ENCODE results near the gene FOXF1. TPM values are rescaled to one million over a fixed set of nuclear protein-coding genes. Genes with fewer than 3 reads are reported as not detected.
A peak's percentile ranks its signal among the peaks of the same experiment; 100 is the strongest.

Gene FOXF1
- total RNA-seq (under 1 TPM in 8 of 10 donors, not detected in 2; 0.08 to 0.38 (median 0.22) TPM), polyA plus RNA-seq (under 1 TPM; 0.16 to 0.37 TPM)
- long read RNA-seq, donor 1, partial matches to known transcripts, result 0 of 1 reads
- long read RNA-seq, donor 1, other reads (novel, unspliced or antisense), result 0 of 1 reads
- long read RNA-seq, donor 2, partial matches to known transcripts, result 0 of 1 reads
- long read RNA-seq, donor 2, other reads (novel, unspliced or antisense), result 1 of 1 reads
- long read RNA-seq, donor 3, partial matches to known transcripts, result 0 of 1 reads
- long read RNA-seq, donor 3, other reads (novel, unspliced or antisense), result 0 of 1 reads

- H3K36me3 ChIP-seq, result no peaks in the 10 kb centered on the region
- 2 to 3% methylated on average over 56 to 89 of the region's 89 CpGs for WGBS, 2 donors
- no peak for TF ChIP-seq CTCF (IDR thresholded peaks at IDR 0.05)
- H3K4me1 ChIP-seq, result peaks cover 10 to 53% (median 34%) of the 10 kb centered on the region in 9 donors
- intact Hi-C loops (cut with DNase I), result loop anchor here in 2 of 10 donors (5.0 to 10.0 kb wide), 3 partner anchors 158 to 696 kb away; no protein-coding TSS in a partner anchor
- peaks cover 67 to 100% (median 98%) of the 10 kb centered on the region in 7 donors for H3K27me3 ChIP-seq
- peak in 1 of 2 donors; percentile 35 for DNase-seq
- H3K9me3 ChIP-seq, result no peaks in the 10 kb centered on the region
- peak in 2 of 8 donors; percentile 4 to 12 for ATAC-seq
- H3K27ac ChIP-seq, result peak within 1 kb of the TSS in 9 of 10 donors; percentile 20 to 74 (median 60)
- peak within 1 kb of the TSS; percentile 43 to 67 (median 58) for H3K4me3 ChIP-seq
Observed at GRCh38 chr16:86510465-86511261, at the start of gene FOXF1. Gene FOXF1, plus strand, starts transcription at chr16:86510527. Its CDS starts 43 bp downstream, at chr16:86510570.

DNA sequence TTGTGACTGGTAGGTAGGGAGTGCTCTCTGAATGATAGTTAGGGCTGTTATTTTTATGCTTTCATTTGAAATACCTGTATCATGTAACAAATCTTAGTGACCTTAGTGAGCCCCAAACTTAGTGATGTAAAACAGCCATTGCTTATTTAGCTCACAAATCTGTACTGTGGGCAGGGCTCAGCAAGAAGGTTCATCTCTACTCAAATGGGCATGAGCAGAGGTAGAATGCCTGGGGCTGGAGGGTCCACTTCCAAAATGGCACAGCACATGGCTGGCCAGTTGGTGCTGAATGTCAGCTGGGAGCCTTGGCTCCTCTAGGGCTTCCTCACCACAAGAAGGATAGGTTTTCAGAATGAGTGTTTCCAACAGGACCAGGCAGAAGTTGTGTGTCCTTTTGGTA is 49.3 kb upstream of the FOXF1 start:
- no peak for ATAC-seq
- intact Hi-C loops (cut with DNase I), result no loop called here
- Histone ChIP-seq H3K4me1 (no peaks in the 10 kb centered on the region), H3K4me3 (no peak overlapping the region), H3K27ac (no peak overlapping the region), H3K27me3 (peaks cover 0 to 57% (median 43%) of the 10 kb centered on the region in 7 donors), H3K36me3 (no peaks in the 10 kb centered on the region), H3K9me3 (peaks cover 0 to 13% (median 0%) of the 10 kb centered on the region in 11 donors)
- no peak for TF ChIP-seq CTCF (IDR thresholded peaks at IDR 0.05)
- no peak for DNase-seq

DNA sequence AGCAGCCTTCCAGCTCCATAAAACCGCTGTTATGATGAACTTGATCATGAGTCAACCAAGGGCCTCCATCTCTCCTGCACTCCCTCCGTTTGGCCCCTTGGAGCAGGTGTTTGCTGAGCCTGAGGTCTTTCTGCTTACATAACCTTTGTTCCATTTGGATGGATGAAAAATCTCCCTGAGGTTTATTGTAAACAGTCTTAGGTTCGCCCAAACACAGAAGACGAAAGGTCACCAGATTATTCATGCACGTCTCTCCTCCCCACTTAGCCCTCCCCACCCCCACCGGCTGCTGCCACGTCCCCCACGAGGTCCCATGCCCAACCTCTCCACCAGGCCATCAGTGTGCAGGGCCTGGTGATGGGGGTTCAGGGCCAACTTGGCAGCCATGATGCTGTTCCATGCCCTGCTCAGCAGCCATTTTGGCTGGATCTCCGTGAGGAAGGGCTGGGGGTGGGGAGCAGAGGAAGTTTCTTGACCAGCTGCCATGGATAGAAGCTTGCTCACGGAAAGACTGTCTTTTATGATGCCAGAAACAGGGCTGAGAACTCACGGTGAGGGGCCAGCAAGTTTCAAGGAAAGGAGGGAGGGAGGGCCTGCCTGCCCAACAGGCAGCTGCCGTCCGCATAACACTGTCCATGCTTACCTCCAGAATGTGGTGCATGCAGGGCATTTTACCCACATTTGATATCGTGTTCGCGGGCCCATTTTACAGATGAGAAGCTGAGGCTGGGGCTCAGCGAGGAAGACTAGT is 47.8 kb upstream of the FOXF1 start:
- ATAC-seq (no peak), DNase-seq (no peak)
- H3K4me1 ChIP-seq, result no peaks in the 10 kb centered on the region
- intact Hi-C loops (cut with DNase I), result no loop called here
- no peak overlapping the region for H3K4me3 ChIP-seq
- no peak for TF ChIP-seq CTCF (IDR thresholded peaks at IDR 0.05)
- H3K36me3 ChIP-seq, result no peaks in the 10 kb centered on the region
- no peak overlapping the region for H3K27ac ChIP-seq
- peaks cover 0 to 13% (median 0%) of the 10 kb centered on the region in 11 donors for H3K9me3 ChIP-seq
- WGBS, 2 donors, result 81 to 82% methylated on average over 17 of the region's 17 CpGs
- H3K27me3 ChIP-seq, result peaks cover 0 to 53% (median 34%) of the 10 kb centered on the region in 7 donors

DNA sequence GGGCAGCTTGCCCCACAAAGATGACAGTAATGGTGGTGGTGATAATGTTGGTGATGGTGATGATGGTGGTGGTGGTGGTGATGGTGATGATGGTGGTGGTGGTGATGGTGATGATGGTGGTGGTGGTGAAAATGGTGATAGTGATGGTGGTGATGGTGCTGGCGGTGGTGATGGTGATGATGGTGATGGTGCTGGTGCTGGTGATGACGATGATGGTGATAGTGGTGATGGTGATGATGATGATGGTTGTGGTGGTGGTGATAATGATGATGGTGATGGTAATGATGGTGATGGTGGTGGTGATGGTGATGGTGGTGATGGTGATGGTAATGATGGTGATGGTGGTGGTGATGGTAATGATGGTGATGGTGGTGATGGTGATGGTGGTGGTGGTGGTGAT is 46.3 kb upstream of the FOXF1 start:
- Histone ChIP-seq H3K36me3 (no peaks in the 10 kb centered on the region), H3K9me3 (peaks cover 0 to 13% (median 0%) of the 10 kb centered on the region in 11 donors), H3K4me1 (no peaks in the 10 kb centered on the region), H3K4me3 (no peak overlapping the region), H3K27me3 (peaks cover 0 to 38% (median 20%) of the 10 kb centered on the region in 7 donors), H3K27ac (no peak overlapping the region)
- DNase-seq (no peak), ATAC-seq (no peak)
- intact Hi-C loops (cut with DNase I), result no loop called here
- no peak for TF ChIP-seq CTCF (IDR thresholded peaks at IDR 0.05)
- WGBS, 2 donors, result 92 to 97% methylated on average over 2 of the region's 2 CpGs
